ENCODE measurements around the gene MAPK13. TPM values are rescaled to one million over a fixed set of nuclear protein-coding genes. Genes with fewer than 3 reads are reported as not detected.
"Not testable (repeated sequence)": the region's sequence is repeated elsewhere in the genome, so short reads cannot be mapped to it uniquely, and the experiment has no call there.

The MAPK13 gene
- 4.3 and 6.8 TPM in 2 replicates for total RNA-seq

DNA sequence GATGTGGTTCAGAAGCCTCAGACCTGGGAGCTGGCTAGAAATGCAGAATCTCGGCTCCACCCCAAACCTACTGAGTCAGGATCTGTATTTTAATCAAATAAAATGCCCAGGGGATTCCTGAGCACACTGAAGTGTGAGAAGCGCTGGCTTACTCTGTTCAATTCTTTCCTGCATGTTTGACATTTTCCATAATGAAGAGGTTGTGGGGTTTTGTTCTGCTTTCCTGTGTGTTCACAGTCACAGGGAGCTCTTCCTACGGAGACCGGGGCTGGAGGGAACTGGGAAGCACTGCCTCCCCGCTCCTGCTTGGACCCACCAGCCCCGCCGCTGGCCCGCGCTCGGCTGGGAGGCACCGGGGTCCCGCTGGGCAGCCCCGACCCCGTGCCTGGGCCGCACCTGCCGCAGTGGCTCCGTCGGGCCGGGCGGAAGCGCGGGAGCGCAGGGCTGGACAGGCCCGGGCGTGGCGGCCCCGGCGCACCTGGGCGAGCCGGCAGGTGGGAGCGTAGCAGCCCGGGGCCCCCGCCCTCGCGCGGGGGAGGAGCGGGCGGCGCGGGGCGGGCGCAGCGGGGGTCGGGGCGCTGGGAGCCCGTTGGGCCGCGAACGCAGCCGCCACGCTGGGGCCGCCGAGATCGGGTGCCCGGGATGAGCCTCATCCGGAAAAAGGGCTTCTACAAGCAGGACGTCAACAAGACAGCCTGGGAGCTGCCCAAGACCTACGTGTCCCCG lies at the start of gene MAPK13:
MAPK13 (plus strand) TSS at position 573 of the 726 bp plus-strand sequence; CDS start at position 643, 70 bp downstream.
- TF ChIP-seq, protein P1, sequence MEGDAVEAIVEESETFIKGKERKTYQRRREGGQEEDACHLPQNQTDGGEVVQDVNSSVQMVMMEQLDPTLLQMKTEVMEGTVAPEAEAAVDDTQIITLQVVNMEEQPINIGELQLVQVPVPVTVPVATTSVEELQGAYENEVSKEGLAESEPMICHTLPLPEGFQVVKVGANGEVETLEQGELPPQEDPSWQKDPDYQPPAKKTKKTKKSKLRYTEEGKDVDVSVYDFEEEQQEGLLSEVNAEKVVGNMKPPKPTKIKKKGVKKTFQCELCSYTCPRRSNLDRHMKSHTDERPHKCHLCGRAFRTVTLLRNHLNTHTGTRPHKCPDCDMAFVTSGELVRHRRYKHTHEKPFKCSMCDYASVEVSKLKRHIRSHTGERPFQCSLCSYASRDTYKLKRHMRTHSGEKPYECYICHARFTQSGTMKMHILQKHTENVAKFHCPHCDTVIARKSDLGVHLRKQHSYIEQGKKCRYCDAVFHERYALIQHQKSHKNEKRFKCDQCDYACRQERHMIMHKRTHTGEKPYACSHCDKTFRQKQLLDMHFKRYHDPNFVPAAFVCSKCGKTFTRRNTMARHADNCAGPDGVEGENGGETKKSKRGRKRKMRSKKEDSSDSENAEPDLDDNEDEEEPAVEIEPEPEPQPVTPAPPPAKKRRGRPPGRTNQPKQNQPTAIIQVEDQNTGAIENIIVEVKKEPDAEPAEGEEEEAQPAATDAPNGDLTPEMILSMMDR (IDR thresholded peaks at IDR 0.05; ENCODE audit: extremely low read depth, low read depth, low read length) = no peak
- no peaks in the 10 kb centered on the region for H3K27me3 ChIP-seq (ENCODE audit: insufficient read depth, low read length)
- no peaks in the 10 kb centered on the region for H4K20me1 ChIP-seq (ENCODE audit: insufficient read depth, low read length)
- peak; percentile 92 for DNase-seq (ENCODE audit: insufficient read length, low spot score, missing footprints)
- H3K4me3 ChIP-seq (ENCODE audit: insufficient read depth, low read length) = peak within 1 kb of the TSS; percentile 73
- H3K36me3 ChIP-seq (ENCODE audit: insufficient read depth, low read length) = no peaks in the 10 kb centered on the region
- H3K79me2 ChIP-seq (ENCODE audit: insufficient read depth, low read length) = peaks cover 3% of the 10 kb centered on the region
- peak within 1 kb of the TSS; percentile 89 for H3K4me2 ChIP-seq (ENCODE audit: insufficient read depth, low read length)
- H2AFZ ChIP-seq (ENCODE audit: low read length) = peak within 1 kb of the TSS; percentile 89
- H3K9me3 ChIP-seq (ENCODE audit: low read depth, low read length) = no peaks in the 10 kb centered on the region
- peak within 1 kb of the TSS; percentile 47 for H3K27ac ChIP-seq (ENCODE audit: low read depth, low read length)
- peaks cover 40% of the 10 kb centered on the region for H3K4me1 ChIP-seq (ENCODE audit: insufficient read depth, low read length)

DNA sequence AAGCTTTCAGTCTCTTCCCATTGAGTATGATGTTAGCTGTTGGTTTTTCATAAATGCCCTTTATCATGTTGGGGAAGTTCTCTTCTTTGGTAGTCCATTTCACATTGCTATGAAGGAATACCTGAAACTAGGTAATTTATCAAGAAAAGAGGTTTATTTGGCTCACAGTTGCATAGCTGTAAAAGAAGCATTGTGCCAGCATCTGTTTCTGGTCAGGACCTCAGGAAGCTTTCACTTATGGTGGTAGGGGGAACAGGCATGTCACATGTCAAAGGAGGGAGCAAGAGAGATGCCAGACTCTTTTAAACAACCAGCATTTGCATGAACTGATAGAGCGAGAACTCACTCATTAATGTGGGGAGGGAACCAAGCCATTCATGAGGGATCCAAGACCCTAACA lies 48.0 kb upstream of the MAPK13 start:
- no peak overlapping the region for H3K4me2 ChIP-seq (ENCODE audit: insufficient read depth, low read length)
- H3K79me2 ChIP-seq (ENCODE audit: insufficient read depth, low read length) = no peaks in the 10 kb centered on the region
- no peak overlapping the region for H3K4me3 ChIP-seq (ENCODE audit: insufficient read depth, low read length)
- no peak for DNase-seq (ENCODE audit: insufficient read length, low spot score, missing footprints)
- no peak overlapping the region for H2AFZ ChIP-seq (ENCODE audit: low read length)
- H3K9me3 ChIP-seq (ENCODE audit: low read depth, low read length) = no peaks in the 10 kb centered on the region
- no peak overlapping the region for H3K27ac ChIP-seq (ENCODE audit: low read depth, low read length)
- H3K4me1 ChIP-seq (ENCODE audit: insufficient read depth, low read length) = no peaks in the 10 kb centered on the region
- H3K36me3 ChIP-seq (ENCODE audit: insufficient read depth, low read length) = peaks cover 56% of the 10 kb centered on the region
- H4K20me1 ChIP-seq (ENCODE audit: insufficient read depth, low read length) = peaks cover 3% of the 10 kb centered on the region
- TF ChIP-seq, protein P1 (IDR thresholded peaks at IDR 0.05; ENCODE audit: extremely low read depth, low read depth, low read length) = no peak
- H3K27me3 ChIP-seq (ENCODE audit: insufficient read depth, low read length) = no peaks in the 10 kb centered on the region

DNA sequence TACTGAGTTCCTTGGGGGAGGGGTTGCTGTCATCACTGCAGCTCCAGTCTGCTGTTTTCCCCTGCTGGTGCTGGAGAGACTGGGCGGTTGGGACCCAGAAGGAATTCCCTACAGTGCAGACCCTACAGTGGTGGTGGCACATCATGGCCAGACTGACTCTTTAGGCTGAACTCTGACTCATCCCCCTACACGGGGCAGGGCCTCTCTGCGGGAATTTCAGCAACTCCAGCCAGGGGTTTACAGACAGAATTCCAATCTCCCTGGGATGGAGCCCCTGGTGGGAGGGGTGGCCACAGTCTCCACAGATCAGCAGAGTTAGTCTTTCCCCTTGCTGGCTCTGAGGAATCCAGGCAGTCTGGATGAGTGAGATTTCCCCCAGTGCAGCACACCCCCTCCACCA lies 46.9 kb upstream of the MAPK13 start:
- no peak overlapping the region for H3K4me2 ChIP-seq (ENCODE audit: insufficient read depth, low read length)
- H3K27ac ChIP-seq (ENCODE audit: low read depth, low read length) = no peak overlapping the region
- no peaks in the 10 kb centered on the region for H3K27me3 ChIP-seq (ENCODE audit: insufficient read depth, low read length)
- no peaks in the 10 kb centered on the region for H3K79me2 ChIP-seq (ENCODE audit: insufficient read depth, low read length)
- H2AFZ ChIP-seq (ENCODE audit: low read length) = no peak overlapping the region
- no peak for DNase-seq (ENCODE audit: insufficient read length, low spot score, missing footprints)
- H3K9me3 ChIP-seq (ENCODE audit: low read depth, low read length) = no peaks in the 10 kb centered on the region
- peaks cover 51% of the 10 kb centered on the region for H3K36me3 ChIP-seq (ENCODE audit: insufficient read depth, low read length)
- no peaks in the 10 kb centered on the region for H3K4me1 ChIP-seq (ENCODE audit: insufficient read depth, low read length)
- no peak overlapping the region for H3K4me3 ChIP-seq (ENCODE audit: insufficient read depth, low read length)
- TF ChIP-seq, protein P1 (IDR thresholded peaks at IDR 0.05; ENCODE audit: extremely low read depth, low read depth, low read length) = no peak
- no peaks in the 10 kb centered on the region for H4K20me1 ChIP-seq (ENCODE audit: insufficient read depth, low read length)

DNA sequence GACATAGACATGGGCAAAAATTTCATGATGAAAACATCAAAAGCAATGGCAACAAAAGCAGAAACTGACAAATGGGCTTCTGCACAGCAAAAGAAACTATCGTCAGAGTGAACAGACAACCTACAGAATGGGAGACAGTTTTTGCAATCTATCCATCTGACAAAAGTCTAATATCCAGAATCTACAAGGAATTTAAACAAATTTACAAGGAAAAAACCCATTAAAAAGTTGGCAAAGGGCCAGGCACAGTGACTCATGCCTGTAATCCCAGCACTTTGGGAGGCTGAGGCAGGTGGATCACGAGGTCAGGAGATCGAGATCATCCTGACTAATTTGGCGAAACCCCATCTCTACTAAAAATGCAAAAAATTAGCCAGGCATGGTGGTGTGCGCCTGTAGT lies 42.1 kb upstream of the MAPK13 start:
- not testable (repeated sequence) for H3K27me3 ChIP-seq (ENCODE audit: insufficient read depth, low read length); H2AFZ ChIP-seq (ENCODE audit: low read length); DNase-seq (ENCODE audit: insufficient read length, low spot score, missing footprints); H3K4me2 ChIP-seq (ENCODE audit: insufficient read depth, low read length); H3K4me3 ChIP-seq (ENCODE audit: insufficient read depth, low read length); H3K4me1 ChIP-seq (ENCODE audit: insufficient read depth, low read length); H3K9me3 ChIP-seq (ENCODE audit: low read depth, low read length); H4K20me1 ChIP-seq (ENCODE audit: insufficient read depth, low read length); H3K79me2 ChIP-seq (ENCODE audit: insufficient read depth, low read length); H3K27ac ChIP-seq (ENCODE audit: low read depth, low read length)
- H3K36me3 ChIP-seq (ENCODE audit: insufficient read depth, low read length) = peaks cover 36% of the 10 kb centered on the region
